Mucosa of descending colon (tissue), 3 donors: ENCODE results near the gene RAPGEF6. TPM values are rescaled to one million over a fixed set of nuclear protein-coding genes. Genes with fewer than 3 reads are reported as not detected.
A peak's percentile ranks its signal among the peaks of the same experiment; 100 is the strongest.

Source experiments
- ATAC-seq: fragments of 200-7000 bp; cut with Tn5 transposase; one replicate; pipeline ENCODE4 v1.9.1; 2020; ENCODE audit warnings: mild to moderate bottlenecking, moderate library complexity
- DNase-seq, 3 donors: peaks; one replicate each; pipeline ENCODE4 v3.0.0-alpha.2; 2020
- H3K36me3 ChIP-seq: fragments of 200-600 bp; one replicate; pipeline ENCODE4 v1.8.0; 2021; ENCODE audit warnings: low read depth, mild to moderate bottlenecking
- H3K4me1 ChIP-seq: fragments of 200-600 bp; one replicate; pipeline ENCODE4 v1.8.0; 2021; ENCODE audit warnings: low read depth, mild to moderate bottlenecking
- H3K4me3 ChIP-seq: fragments of 200-600 bp; one replicate; pipeline ENCODE4 v1.8.0; 2021; ENCODE audit warnings: mild to moderate bottlenecking
- H3K9me3 ChIP-seq: fragments of 200-600 bp; one replicate; pipeline ENCODE4 v1.8.0; 2021; ENCODE audit warnings: mild to moderate bottlenecking
- intact Hi-C, 2 donors: fragments of 100-400 bp; cut with DNase I in 1 of 2; cut with micrococcal nuclease in 1 of 2; formaldehyde crosslinking; loops; one replicate each; pipeline versions ENCODE4 v1.11.0 to v1.11.1; 2022; cut with DNase I, micrococcal nuclease
- total RNA-seq, 3 donors: library from RNA; stranded (reverse); fragmentation: NEBNext Ultra II Directional in 2 of 3; extraction: Animal tissue kit (Norgen Biotek cat#: 25700) in 2 of 3; gene quantifications; one replicate each; pipeline versions ENCODE4 v1.2.1 to v1.2.4, GENCODE V29; 2021 to 2023
- TF ChIP-seq, protein P1 (sequence below): fragments of 200-600 bp; IDR thresholded peaks from one replicate; pipeline ENCODE4 v1.8.0; 2022; ENCODE audit warnings: antibody characterized with exemption, mild to moderate bottlenecking
- donor health status: DM: no; HTN: no; CAD: no; lungs with moderate emphysema.
- donor health status: DM: no; HTN: no; CAD: no.
- donor health status: DM: no; HTN: yes; CAD: no.

The RAPGEF6 gene
- total RNA-seq, 3 donors from 2014 or later = 21.4 to 22.1 (median 21.5) TPM

DNA sequence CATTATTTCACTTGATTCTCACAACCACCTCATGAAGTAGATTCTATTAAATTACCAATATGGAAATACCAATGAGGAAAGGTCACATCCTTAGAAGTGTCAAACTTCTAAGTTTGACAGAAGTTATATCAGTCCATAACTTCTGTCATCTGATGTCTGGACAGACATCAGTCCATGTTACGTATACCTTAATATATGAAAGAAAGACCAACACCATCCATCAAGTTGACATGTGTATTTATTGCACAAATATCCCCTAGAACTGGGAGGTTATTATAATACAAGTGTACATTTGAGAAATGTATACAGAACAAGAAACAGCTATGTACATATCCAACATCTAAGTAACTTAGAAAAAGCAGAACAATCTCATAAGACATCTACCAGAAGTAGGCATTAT, 6.5 kb upstream of the RAPGEF6 start:
- Histone ChIP-seq H3K4me1 (peaks cover 4% of the 10 kb centered on the region), H3K36me3 (no peaks in the 10 kb centered on the region), H3K9me3 (no peaks in the 10 kb centered on the region), H3K4me3 (no peak overlapping the region)
- DNase-seq (no peak), ATAC-seq (no peak)
- TF ChIP-seq, protein P1, sequence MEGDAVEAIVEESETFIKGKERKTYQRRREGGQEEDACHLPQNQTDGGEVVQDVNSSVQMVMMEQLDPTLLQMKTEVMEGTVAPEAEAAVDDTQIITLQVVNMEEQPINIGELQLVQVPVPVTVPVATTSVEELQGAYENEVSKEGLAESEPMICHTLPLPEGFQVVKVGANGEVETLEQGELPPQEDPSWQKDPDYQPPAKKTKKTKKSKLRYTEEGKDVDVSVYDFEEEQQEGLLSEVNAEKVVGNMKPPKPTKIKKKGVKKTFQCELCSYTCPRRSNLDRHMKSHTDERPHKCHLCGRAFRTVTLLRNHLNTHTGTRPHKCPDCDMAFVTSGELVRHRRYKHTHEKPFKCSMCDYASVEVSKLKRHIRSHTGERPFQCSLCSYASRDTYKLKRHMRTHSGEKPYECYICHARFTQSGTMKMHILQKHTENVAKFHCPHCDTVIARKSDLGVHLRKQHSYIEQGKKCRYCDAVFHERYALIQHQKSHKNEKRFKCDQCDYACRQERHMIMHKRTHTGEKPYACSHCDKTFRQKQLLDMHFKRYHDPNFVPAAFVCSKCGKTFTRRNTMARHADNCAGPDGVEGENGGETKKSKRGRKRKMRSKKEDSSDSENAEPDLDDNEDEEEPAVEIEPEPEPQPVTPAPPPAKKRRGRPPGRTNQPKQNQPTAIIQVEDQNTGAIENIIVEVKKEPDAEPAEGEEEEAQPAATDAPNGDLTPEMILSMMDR = no peak
- intact Hi-C loops = no loop called here

DNA sequence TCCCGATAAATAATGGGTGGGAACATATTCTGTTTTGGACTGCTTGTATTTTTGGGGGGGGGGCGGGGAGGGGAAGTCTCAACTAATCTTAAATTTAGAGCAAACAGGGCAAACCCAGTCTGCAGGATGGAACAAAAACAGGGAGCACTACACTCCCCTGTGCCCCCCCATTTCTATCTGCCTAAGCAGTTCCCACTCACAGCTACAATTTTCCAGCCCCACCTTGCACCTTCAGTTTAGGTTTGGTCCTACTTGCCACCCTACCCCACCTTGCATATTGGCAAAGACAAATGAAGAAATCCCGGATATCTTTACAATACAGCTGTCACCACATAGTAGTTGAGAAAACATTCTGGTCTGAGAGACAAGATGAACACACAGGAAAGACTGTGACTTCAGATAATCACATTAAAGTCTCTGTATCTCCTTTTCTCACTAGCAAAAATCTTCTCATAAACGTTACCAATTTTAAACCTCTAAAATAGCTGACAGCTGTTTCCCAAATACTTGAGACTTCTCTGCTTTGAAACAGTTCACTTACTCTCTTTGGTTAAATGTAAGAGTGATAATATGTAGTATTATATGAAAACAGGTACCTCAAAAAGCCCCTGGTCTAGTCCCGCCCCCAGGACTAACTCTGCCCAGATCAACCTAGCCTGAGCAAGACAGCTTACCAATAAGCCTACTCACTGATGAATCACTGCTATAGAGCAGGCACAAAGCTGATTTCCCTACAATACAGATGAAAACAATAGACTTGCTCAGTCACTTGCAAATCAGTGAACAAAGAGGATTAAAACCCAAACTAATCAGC, 5.2 kb upstream of the RAPGEF6 start:
- intact Hi-C loops = no loop called here
- DNase-seq (no peak), ATAC-seq (no peak)
- no peak overlapping the region for H3K4me3 ChIP-seq
- peaks cover 9% of the 10 kb centered on the region for H3K4me1 ChIP-seq
- H3K9me3 ChIP-seq = no peaks in the 10 kb centered on the region
- H3K36me3 ChIP-seq = no peaks in the 10 kb centered on the region
- TF ChIP-seq, protein P1 = no peak

DNA sequence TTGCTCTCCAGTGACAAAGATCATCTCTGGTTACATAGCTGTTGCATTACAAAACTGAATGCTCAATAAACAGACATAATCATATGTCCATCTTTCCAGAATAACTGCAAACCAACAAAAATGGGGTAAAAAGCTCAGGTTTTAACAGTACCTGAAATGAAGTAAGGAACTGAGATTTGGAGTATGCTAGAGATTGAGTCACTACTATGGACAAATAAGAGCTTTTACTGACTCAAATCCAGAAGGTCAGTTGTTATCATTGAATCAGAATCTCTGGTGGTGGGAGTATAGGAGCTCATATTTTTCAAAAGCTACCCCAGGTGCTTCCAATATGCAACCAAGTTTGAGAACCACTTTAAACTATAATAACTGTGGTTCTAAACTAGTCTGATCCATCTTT, 4.1 kb upstream of the RAPGEF6 start:
- DNase-seq (no peak), ATAC-seq (no peak)
- no peaks in the 10 kb centered on the region for H3K9me3 ChIP-seq
- TF ChIP-seq, protein P1 = no peak
- intact Hi-C loops = loop anchor here in 1 of 2 donors (5.0 kb wide), 1 partner anchor 158 kb away; the partner anchor contains the start of gene FNIP1
- H3K4me3 ChIP-seq = no peak overlapping the region
- peaks cover 9% of the 10 kb centered on the region for H3K4me1 ChIP-seq
- H3K36me3 ChIP-seq = no peaks in the 10 kb centered on the region

DNA sequence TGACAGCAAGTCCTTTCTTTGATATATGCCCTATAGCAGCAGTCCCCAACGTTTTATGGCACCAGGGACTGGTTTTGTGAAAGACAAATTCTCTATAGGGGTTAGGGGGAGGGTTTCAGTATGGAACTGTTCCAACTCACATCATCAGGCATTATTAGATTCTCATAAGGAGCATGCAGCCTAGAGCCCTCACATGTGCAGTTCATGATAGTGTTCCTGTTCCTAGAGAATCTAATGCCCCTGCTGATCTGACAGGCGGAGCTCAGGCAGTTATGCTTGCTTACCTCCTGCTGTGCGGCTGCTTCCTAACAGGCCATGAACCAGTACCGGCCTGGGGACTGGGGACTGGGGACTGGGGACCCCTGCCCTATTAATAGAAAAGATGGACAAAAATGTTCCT, 2.7 kb upstream of the RAPGEF6 start:
- Histone ChIP-seq H3K4me1 (peaks cover 24% of the 10 kb centered on the region), H3K9me3 (no peaks in the 10 kb centered on the region), H3K36me3 (no peaks in the 10 kb centered on the region), H3K4me3 (no peak overlapping the region)
- DNase-seq (no peak), ATAC-seq (no peak)
- intact Hi-C loops = loop anchor here in 1 of 2 donors (5.0 kb wide), 1 partner anchor 160 kb away; the partner anchor contains the start of gene FNIP1
- TF ChIP-seq, protein P1 = no peak

DNA sequence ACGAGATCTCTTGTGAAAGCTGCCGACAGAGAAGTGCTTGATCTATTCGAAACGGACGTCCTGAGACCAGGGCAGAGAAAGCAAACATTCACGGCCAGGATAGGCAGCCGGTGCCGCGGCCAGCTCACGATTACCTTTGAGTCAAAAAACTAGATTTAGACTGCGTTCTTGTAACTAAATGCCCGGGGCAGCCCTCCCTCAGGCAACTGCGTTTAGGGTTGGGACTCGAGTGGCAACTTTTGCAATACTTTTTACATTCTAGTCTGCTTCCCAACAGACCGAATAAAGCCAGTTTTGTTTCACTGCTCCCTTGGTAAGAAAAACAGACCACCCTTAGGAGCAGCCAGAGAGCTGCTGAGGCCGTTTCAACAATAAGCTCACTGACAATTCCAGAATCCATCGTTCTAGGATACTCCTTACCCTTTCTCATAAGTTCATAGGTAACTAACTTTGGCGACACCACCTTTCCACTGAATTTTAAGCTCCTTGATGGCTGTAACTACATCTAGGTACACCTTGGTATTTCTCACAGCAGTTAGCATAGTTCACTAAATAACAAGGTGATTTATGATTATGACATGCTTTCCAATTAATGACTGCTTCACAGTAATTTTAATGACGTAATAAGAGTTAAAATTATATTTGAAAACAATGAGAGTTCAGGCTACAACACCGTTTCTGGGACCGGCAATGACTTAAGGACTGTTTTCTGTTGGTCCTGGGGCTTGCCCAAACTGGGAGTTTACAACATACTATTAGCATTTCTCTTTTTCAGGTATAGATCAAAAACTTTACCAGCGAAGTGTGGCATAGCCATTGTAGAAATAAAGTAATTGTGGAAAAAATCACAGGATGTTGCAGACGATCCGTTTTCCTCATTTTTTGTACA, 899 bp upstream of the RAPGEF6 start:
- Histone ChIP-seq H3K36me3 (no peaks in the 10 kb centered on the region), H3K9me3 (no peaks in the 10 kb centered on the region), H3K4me3 (peak overlapping the region; percentile 51), H3K4me1 (peaks cover 36% of the 10 kb centered on the region)
- TF ChIP-seq, protein P1 = no peak
- no peak for ATAC-seq
- peak in 1 of 3 donors; percentile 33 for DNase-seq
- intact Hi-C loops = loop anchor here in 1 of 2 donors (5.0 kb wide), 1 partner anchor 161 kb away; the partner anchor contains the start of gene FNIP1
